Measurements from ENCODE around the gene RXFP4.
A peak's percentile ranks its signal among the peaks of the same experiment; 100 is the strongest.

The RXFP4 gene

GRCh38 chr1:155940482-155940992, 901 bp upstream of the RXFP4 start:
- H3K4me3 ChIP-seq (ENCODE audit: low read length), result no peak overlapping the region
- no peak for TF ChIP-seq ZNF274 (IDR thresholded peaks at IDR 0.05; ENCODE audit: low read depth, low read length)

- no peak overlapping the region for H3K4me3 ChIP-seq (ENCODE audit: low read length)
- no peak for TF ChIP-seq ZNF274 (IDR thresholded peaks at IDR 0.05; ENCODE audit: low read depth, low read length)
Measured at GRCh38 chr1:155941845-155942531, 550 bp downstream of the RXFP4 start.

- H3K4me3 ChIP-seq (ENCODE audit: low read length), result no peak overlapping the region
- no peak for TF ChIP-seq ZNF274 (IDR thresholded peaks at IDR 0.05; ENCODE audit: low read depth, low read length)
Measured at GRCh38 chr1:155942578-155943141, 1.2 kb downstream of the RXFP4 start.

GRCh38 chr1:155944444-155944799, 3.0 kb downstream of the RXFP4 start:
- H3K4me3 ChIP-seq (ENCODE audit: low read length), result no peak overlapping the region
- TF ChIP-seq ZNF274 (IDR thresholded peaks at IDR 0.05; ENCODE audit: low read depth, low read length), result no peak

GRCh38 chr1:155946633-155947219, 5.3 kb downstream of the RXFP4 start:
- TF ChIP-seq ZNF274 (IDR thresholded peaks at IDR 0.05; ENCODE audit: low read depth, low read length), result no peak
- H3K4me3 ChIP-seq (ENCODE audit: low read length), result peak overlapping the region; percentile 19; the same call in 1 of the 2 replicates

- TF ChIP-seq ZNF274 (IDR thresholded peaks at IDR 0.05; ENCODE audit: low read depth, low read length), result no peak
Measured at GRCh38 chr1:155947292-155947691, 5.9 kb downstream of the RXFP4 start.

GRCh38 chr1:155947741-155948140, 6.3 kb downstream of the RXFP4 start:
- H3K4me3 ChIP-seq (ENCODE audit: low read length), result no peak overlapping the region
- TF ChIP-seq ZNF274 (IDR thresholded peaks at IDR 0.05; ENCODE audit: low read depth, low read length), result no peak

More at GRCh38 chr1:155947292-155947691, 5.9 kb downstream of the RXFP4 start:
- H3K4me3 ChIP-seq (ENCODE audit: low read length), result no peak overlapping the region

- TF ChIP-seq ZNF274 (IDR thresholded peaks at IDR 0.05; ENCODE audit: low read depth, low read length), result no peak
- no peak overlapping the region for H3K4me3 ChIP-seq (ENCODE audit: low read length)
Measured at GRCh38 chr1:155950829-155951228, 9.4 kb downstream of the RXFP4 start.

GRCh38 chr1:155951753-155952504, 10.5 kb downstream of the RXFP4 start:
- TF ChIP-seq ZNF274 (IDR thresholded peaks at IDR 0.05; ENCODE audit: low read depth, low read length), result no peak
- H3K4me3 ChIP-seq (ENCODE audit: low read length), result no peak overlapping the region

- no peak for TF ChIP-seq ZNF274 (IDR thresholded peaks at IDR 0.05; ENCODE audit: low read depth, low read length)
Measured at GRCh38 chr1:155952505-155952890, 11.1 kb downstream of the RXFP4 start.

GRCh38 chr1:155954645-155955044, 13.2 kb downstream of the RXFP4 start:
- H3K4me3 ChIP-seq (ENCODE audit: low read length), result no peak overlapping the region
- no peak for TF ChIP-seq ZNF274 (IDR thresholded peaks at IDR 0.05; ENCODE audit: low read depth, low read length)

More at GRCh38 chr1:155952505-155952890, 11.1 kb downstream of the RXFP4 start:
- no peak overlapping the region for H3K4me3 ChIP-seq (ENCODE audit: low read length)

- no peak overlapping the region for H3K4me3 ChIP-seq (ENCODE audit: low read length)
Measured at GRCh38 chr1:155957411-155957915, 16.0 kb downstream of the RXFP4 start.

GRCh38 chr1:155960081-155960745, 18.8 kb downstream of the RXFP4 start:
- no peak for TF ChIP-seq ZNF274 (IDR thresholded peaks at IDR 0.05; ENCODE audit: low read depth, low read length)
- no peak overlapping the region; the same call in 1 of the 2 replicates for H3K4me3 ChIP-seq (ENCODE audit: low read length)

More at GRCh38 chr1:155957411-155957915, 16.0 kb downstream of the RXFP4 start:
- TF ChIP-seq ZNF274 (IDR thresholded peaks at IDR 0.05; ENCODE audit: low read depth, low read length), result no peak

GRCh38 chr1:155961937-155962336, 20.5 kb downstream of the RXFP4 start:
- no peak for TF ChIP-seq ZNF274 (IDR thresholded peaks at IDR 0.05; ENCODE audit: low read depth, low read length)
- H3K4me3 ChIP-seq (ENCODE audit: low read length), result no peak overlapping the region

Data from GM08714 (cell line).